Left kidney (tissue), 2 donors: ENCODE results near the gene MYL12A. TPM values are rescaled to one million over a fixed set of nuclear protein-coding genes. Genes with fewer than 3 reads are reported as not detected.
A peak's percentile ranks its signal among the peaks of the same experiment; 100 is the strongest.
"Not testable (repeated sequence)": the region's sequence is repeated elsewhere in the genome, so short reads cannot be mapped to it uniquely, and the experiment has no call there.

Experiments used
- DNase-seq: peaks from one replicate; pipeline ENCODE4 v3.0.0-alpha.2; 2013
- polyA plus RNA-seq: library from polyadenylated mRNA; unstranded; fragments of 120-200 nt; gene quantifications from one replicate; pipeline ENCODE4 v1.2.1, GENCODE V29; 2013; ENCODE audit not compliant: insufficient read length

MYL12A gene
- polyA plus RNA-seq, 1 donor: 391 TPM

DNA sequence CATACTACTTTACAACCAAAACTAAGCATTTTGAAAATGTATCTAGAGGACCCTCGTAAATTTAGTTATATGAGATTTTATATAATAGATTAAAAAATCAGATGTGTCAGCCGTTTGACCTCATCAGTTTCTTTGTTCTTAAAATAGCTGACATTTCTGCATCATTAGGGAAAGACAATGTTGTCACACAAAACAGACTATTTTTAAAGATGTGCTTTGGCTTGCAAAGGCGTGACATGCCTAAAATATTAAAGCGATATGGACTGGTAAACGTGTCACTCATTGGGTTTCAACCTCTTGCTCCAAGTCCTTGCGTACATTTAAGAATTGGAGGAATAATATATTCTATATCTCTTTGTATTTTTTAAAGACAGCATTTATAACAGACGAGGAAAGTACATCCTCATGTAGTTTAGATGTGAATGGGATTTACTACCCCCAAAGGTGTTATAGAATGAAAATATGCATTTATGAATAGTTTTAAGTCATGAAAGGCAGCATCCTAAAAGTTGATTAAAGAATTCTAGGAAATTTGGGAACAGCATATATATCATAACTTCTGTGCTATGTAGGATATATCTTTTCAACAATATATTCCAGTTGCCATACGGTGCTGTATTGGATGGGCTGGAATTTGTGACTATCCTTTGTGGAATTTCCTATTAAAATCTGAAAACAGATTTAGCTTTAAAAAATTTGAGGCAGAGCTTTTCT lies 3.8 kb downstream of the MYL12A start:
- DNase-seq: no peak

DNA sequence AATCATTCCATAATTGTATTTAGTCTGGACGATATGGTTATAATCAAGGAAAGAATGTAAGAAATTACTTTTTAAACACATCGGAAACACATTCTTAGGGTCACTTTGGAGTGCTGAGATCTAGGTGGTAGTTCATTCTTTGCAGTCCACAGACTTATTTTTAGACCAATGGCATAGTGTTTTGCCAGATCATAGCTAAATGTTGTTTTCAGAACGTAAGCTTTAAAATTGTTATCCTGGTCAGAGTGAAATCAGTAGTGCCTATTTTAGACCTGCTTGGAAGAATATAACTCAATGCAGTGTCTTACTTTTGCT lies 4.3 kb downstream of the MYL12A start:
- DNase-seq: no peak

DNA sequence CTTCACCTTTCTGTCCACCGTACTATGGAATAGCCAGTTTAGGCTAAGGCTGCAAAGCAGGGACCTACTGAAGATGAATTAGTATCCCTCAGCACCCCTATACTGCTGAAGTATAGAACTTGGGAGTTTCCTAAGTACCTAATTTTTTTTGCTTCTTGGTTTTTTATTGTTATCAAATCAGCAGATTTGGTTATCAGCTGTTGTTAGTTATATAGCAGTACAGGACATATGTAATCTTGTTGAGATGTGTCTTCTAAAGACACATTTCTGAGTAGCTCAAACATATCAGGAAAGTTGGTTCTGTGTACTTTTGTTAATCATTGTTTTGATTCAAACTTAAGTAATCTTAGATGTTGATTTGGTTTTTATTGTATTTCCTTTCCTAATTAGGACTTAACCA lies 5.2 kb downstream of the MYL12A start:
- no peak for DNase-seq

DNA sequence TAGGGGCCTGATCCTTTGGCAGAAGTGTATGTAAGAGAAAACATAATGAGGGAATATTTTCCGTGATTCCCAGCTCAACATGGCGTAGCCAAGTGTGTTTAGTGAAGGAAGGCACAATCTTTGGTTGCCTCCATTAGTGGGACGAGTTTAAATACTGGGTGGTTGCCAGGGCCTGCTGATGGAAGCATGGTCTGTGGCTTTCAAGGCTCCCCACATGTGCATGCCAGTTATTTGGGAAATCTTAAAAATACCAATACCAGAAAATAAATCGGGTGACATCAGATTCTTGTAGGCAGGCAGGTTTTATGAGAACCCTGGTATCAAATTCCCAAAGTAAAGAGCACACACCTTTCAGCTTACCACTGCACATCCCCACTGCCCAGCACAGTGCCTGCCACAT lies 7.1 kb downstream of the MYL12A start:
- no peak for DNase-seq

DNA sequence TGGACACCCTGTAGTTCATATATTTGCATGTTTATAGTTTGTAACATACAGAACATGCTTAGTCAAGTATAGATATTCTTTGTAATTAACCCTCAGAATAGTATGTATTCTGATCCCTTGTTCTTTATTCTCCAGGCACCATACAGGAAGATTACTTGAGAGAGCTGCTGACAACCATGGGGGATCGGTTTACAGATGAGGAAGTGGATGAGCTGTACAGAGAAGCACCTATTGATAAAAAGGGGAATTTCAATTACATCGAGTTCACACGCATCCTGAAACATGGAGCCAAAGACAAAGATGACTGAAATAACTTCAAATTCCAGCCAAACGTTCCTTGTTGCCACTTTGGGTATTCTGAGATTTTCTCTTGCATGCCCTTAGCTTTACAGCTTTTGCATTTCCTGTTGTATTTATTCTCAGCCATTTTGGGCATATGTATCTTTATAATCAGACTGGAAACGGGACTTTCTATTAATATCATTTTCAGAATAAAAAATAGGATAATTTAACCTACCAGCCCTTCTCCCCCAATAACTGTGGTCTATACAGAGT lies 8.1 kb downstream of the MYL12A start:
- DNase-seq: no peak

DNA sequence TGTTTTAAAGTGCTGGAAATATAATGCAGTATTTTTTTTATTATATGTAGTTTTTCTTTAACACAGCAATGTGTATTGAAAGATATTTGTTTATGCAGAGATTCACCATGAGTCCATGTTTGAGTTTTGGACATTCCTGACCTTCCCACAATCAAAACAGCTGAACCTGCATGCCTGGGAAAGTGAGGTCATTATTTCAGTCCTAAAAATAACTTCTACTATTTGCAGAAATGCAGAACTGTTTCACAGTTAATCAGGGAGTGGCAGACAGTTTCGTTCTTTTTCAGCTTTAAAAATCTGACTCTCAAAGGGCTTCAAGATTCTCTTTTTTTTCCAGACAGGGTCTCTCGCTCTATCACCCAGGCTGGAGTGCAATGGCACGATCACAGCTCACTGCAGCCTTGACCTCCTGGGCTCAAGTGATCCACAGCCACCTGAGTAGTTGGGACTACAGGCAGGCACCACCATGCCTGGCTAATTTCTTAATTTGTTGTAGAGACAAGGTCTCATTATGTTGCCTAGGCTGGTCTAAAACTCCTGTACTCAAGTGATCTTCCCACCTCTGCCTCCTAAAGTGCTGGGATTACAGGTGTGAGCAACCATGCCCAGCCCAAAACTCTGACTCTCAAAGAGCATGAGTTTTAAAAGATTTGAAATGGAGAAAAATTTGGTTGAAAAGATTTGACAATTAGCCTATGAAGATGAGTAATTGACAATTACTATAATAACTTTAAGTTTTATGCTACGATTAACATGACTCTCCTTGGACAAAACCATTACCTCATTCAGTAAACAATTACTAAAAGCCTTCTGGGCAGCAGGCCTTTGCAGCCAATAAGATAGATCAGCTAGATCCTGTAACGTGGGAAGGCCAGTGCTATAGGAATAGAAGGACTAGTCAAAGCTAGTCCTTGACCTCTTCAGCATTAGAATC lies 9.4 kb downstream of the MYL12A start:
- no peak for DNase-seq

DNA sequence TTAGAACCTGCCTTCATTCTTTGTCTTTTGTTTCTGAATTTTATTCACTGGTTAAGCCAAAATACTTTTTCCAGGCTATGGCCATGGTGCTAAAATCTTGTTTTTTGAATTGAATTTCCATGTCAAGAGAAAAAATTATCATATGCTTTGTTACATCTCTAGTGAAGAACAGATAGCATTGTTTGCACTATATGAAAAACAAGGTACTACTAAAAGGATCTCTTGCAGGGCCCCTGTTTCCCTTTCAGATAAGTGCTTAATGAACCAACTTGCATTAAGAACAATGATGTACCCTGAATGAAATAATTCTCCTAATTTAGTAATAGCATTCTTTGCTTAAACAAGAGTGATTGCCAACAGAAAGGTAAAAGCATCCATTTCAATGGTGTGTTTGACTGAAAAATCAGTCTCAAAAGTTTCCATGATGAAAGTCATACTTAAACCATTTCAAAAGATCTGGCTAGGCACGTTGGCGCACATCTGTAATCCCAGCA lies 10.1 kb downstream of the MYL12A start:
- no peak for DNase-seq

DNA sequence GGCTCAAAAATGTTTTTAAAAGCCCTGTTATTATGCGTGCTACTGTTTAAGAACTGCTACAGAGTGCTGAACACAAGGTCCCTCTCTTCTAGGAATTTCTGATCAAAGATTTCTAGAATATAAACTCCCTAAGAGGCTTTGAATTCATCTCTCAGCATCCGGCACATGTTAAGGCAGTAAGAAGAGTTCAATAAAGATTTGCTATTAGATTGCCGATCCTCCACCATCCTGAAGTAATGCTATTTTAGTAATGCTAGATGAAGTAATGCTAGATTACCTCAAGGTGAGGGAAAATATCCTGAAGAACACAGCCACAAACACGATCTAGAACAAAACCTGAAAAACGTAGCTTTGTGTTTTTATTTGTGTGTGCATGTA lies 13.4 kb downstream of the MYL12A start:
- DNase-seq: peak; percentile 20

DNA sequence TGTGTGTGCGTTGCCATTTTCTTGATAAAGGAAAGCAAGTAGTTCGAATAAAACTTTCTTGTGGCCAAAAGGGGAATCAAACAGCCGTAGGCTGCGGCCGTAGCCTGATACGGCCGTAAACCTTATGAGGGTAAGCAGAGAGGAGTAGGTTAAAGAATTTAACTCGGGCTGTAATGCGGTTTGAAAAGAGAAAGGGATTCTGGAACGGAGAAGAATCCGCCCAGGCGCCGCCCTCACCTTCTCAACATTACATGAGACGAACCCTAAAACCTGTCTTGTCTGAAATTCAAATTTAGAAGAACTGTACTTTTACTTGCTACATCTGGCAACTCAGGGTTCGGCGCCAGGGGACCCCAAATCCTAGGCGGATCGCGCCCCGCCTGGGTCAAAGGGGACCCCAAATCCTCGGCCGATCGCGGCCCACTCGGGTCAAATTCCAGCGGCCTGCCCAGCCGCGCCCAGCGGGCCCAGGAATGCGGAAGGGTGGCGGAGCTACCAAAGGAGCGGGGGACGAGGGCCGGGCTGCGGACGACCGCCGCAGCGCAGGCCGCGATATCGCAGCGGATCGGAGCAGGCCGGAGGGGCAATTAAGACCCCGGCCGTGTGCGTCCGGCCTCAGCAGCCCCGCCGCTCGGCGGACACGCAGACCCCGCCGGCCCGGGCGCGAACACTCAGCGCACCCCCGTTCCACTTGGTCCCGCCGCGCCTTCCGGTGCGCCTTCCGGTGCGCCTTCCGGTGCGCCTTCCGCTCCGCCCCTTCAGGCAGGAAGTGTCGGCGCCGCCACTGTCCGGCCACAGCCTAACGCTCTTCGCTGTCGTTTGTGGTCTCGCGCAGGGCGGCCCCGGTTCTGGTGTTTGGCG lies 14.0 kb downstream of the MYL12A start, which contains the start of gene MYL12B:
Gene MYL12B, plus strand, starts transcription at position 761 of the 861 bp plus-strand sequence. CDS start 10,766 bp downstream, outside the sequence.
- peak; percentile 84 for DNase-seq

DNA sequence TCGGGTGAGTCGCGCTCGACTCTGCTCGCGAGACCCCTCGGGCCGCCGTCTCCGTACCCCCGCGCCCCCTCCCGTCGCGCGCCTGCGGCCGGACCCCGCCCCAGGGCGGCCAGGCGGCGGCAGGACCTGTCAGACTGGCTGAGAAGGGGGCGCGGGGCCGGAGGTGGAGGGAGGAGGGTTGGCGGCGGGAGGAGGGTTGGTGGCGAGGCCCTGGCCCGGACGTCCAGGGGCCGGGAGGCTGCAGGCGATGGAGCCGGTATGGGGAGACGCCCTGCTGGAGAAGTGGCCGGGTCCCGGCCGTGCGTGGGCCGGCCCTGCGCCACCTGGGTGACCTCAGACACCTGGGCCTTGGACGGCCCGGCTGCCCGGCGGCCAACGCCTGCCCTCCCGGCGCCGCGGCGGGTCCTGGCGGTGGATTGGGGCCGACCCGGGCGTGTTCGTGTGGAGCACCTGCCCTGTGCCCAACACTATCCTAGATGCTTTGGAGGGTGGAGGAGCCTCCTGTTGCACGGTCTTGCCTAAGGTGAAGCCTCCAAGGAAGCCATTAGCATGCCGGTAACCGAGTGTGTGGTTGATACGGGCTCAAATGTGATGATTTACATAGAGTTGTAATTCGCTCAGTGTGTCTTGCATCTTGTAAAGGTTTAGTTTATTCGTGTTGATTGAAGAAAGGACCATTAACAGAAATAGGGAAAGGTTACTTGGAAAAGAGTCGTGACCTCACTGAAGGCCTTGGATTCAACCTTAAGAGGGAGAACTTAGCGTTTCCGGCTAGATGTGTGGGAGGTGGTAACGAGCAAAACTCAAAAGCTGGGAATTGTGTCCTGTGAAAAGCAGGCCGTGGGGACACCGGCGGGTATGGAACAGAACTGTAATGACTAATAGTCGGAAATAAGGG lies 14.9 kb downstream of the MYL12A start:
- peak; percentile 34 for DNase-seq

DNA sequence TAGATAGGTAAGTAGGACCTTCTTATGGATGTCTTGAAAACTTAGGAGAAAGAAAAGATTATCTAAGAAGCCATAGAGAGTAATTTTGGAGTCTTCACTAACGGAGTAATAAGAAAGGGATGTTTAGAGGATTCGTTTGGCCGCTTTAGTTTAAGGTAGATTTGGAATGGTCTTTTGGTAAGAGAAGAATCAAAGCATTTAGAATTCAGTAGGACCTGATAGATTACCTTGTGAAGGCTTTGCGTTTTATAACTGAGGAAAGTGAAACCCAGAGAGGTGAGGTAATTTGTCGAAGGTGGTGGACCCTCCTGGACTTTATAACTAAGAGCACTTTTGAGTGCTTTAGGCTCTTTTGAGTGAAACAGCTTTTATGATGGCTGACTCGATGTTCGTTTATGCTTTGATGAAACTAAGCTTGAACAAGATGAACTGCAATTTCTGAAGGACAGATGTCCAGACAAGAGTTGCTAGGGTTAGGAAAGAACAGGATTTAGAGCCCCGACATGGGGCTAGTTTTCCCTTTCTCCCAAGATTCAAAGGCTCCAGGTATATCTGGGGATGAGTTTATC lies 15.6 kb downstream of the MYL12A start:
- DNase-seq: no peak

DNA sequence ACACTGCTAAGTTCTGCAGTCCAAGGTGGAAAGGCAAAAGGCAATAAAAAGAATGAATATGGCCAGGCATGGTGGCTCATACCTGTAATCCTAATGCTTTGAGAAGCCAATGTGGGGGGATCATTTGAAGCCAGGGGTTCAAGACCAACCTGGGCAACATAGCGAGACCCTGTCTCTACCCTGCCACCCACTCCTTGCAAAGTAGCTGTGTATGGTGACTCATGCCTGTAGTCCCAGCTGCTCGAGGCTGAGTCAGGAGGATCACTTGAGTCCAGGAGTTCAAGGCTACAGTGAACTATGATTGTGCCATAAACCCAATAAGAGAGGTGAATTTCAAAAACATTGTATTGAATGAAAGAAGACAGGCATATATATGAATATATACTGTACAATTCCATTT lies 16.8 kb downstream of the MYL12A start:
- DNase-seq: no peak

DNA sequence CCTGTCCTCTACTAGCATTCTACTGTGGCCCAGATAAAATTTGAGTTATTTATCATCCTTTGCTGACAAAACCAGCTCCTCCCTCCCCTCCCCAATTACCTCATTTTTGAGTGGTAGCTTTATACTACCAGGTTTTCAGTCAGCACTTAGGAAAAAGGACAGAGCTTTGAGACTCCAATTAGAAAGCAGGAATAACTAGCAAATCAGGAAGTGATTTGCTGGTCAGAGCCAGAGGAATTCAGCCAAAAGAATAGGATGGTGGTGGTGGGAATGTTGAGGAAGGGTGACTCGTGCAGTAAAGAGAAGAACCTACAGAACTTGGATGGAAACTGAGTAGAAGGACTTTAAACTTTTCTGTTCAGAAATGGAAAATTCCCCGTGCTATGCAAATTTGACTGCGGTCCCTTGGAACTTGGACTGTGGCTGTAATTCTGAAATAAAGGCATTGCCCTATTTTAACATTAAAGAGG lies 18.0 kb downstream of the MYL12A start:
- DNase-seq: no peak

DNA sequence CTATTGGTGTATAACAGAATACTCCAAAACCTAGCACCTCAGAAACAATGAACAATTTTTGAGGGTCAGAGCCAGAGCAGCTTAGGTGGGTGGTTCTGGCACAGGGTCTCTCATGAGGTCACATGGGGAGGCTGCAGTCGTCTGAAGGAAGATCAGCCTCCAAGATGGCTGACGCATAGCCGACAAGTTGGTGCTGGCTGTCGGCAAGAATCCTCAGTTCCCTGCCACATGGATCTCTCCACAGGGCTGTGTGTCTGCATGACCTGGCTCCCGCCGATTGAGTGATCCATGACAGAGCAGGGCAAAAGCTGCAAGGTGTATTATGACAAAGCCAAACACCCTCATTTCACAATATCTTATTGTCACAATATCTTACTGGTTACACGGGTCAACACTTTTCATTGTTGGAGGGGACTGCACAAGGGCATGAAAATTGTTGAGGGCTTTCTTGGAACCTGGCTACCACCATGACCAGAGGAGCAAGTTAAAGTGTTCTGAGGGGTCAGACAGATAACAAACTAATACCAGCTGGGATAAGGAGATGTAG lies 18.5 kb downstream of the MYL12A start:
- DNase-seq: no peak

DNA sequence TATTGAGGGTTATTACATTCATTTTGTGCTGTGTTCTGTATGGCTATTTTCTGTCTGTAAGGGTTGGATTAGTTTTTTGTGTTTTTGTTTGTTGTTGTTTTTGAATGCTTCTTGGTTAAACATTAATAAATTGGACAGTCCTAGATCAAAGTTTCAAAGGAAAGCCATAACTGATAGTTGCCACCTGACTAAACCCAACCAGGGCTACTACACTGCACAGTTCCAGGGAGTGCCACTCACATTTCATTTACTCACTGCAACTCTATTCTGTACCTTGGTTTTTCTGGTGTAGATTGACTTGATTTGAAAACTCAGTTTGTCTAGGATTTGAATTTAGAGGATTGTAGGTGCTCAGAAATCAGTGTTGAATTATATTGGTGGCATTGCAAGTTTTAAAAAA lies 20.7 kb downstream of the MYL12A start:
- no peak for DNase-seq

DNA sequence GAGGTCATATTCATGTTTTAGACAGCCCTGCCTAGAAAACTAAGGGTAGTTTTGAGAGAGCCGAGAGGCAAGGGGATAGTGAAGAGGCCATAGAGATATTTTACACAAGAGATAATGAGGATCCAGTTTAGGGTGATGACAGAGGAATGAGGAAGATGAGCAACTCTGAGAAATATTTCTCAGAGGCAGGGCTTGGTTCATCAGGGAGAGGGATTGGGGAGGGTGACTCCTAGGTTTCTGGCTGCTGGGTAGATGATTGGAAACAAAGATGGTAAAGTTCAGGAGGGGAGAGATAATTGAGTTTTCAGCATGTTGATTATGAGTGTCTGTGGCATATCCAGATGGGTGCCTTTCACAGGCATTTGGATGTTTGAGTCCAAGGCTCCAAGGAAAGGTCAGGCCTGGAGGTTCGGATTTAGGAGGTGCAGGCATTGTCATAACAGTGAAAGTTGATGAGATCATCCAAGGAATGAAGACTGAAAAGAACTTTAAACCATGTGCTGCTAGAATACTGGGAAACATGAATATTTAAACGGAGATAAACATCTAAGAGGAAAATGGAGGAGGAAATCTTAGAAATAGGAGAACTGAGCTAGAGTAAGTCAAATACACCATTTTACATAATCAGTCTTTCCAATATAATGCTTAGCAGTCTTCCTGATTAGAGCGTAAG lies 21.8 kb downstream of the MYL12A start:
- no peak for DNase-seq

DNA sequence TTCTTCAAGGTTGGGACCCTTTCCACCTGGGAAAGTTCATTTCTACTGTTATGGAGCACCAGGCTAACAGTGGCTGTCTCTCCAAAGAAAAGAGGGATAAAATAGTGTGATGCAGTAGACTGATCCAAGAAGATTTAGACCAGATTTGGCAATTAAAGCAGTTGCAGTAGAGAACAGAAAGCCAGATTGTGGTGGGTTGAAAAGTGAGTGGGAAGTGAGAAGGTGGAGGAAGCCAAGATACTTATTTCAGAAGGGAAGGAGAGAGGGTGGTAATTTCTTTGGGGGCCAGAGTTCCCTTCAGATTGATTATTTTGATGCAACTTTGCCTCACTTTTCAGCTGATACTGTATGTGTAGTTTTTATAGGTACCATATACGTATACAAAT lies 22.3 kb downstream of the MYL12A start:
- no peak for DNase-seq

DNA sequence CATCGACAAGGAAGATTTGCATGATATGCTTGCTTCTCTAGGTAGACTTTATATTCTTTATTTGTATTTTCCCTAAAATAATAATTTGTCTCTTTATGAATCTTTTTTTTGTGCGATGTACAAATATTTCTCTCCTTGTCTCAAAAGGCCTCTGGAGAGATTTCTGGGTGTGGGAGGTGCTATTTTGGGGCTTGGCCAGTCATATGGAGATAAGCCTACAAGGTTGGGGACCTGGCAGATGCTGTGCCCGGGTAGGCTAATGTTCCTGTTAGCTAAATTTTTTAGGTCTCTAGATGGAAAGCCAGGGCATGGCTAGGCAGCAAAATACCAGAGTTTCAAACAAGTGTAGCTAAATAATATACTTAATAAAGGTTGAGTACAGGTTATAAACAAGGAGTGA lies 25.4 kb downstream of the MYL12A start:
- DNase-seq: no peak

DNA sequence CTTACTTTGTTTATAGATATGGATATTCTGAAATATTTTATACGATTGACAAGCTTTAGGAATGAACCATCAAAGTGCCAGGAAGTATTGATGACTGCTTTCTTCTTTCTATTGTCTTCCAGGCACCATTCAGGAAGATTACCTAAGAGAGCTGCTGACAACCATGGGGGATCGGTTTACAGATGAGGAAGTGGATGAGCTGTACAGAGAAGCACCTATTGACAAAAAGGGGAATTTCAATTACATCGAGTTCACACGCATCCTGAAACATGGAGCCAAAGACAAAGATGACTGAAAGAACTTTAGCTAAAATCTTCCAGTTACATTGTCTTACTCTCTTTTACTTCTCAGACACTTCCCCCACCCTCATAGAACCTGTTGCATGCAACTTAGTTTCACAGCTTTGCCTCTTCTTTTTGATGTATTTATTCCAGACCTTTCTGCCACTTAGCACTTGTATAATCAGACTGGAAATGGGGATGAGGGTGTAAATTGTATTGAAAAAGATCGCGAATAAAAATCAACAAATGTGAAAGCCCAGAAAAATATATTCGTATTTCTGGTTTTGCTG lies 30.1 kb downstream of the MYL12A start:
- not testable (repeated sequence) for DNase-seq
